Upper lobe of left lung (tissue), 4 donors: Measurements from ENCODE around the gene GRIK2.

Source experiments
- POLR2AphosphoS5 ChIP-seq, 2 donors: sonication (generic); formaldehyde crosslinking; IDR thresholded peaks; one replicate each; pipeline ENCODE4 v1.5.1; 2017; ENCODE audit warnings: antibody characterized with exemption in 2 of 2
- TF ChIP-seq, protein P1 (sequence below), 6 experiments: fragments of 450-650 bp in 4 of 6; fragments of 200-600 bp in 2 of 6; sonication (generic) in 2 of 6; IDR thresholded peaks; one replicate each; pipeline ENCODE4 v1.5.1; 2016 to 2019; ENCODE audit warnings: antibody characterized with exemption in 6 of 6

DNA sequence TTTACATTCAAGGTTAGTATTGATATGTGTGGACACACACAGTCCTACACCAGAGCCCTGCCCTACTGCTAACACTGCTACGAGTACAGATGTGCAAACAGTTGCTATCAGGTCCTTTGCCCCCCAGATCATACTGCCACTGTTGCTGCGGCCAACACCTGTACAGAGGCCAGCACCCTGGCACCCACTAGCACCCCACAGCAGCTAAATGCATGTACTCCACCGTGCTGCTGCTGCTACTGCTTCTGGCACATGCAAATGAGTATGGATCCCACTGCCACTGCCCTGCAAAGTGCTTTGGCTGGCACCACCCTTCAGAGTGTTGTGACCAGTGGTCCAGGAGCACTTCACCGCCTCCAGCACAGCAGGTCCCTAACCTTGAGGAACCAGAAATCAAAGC, 621.9 kb downstream of the GRIK2 start:
- TF ChIP-seq, protein P1, sequence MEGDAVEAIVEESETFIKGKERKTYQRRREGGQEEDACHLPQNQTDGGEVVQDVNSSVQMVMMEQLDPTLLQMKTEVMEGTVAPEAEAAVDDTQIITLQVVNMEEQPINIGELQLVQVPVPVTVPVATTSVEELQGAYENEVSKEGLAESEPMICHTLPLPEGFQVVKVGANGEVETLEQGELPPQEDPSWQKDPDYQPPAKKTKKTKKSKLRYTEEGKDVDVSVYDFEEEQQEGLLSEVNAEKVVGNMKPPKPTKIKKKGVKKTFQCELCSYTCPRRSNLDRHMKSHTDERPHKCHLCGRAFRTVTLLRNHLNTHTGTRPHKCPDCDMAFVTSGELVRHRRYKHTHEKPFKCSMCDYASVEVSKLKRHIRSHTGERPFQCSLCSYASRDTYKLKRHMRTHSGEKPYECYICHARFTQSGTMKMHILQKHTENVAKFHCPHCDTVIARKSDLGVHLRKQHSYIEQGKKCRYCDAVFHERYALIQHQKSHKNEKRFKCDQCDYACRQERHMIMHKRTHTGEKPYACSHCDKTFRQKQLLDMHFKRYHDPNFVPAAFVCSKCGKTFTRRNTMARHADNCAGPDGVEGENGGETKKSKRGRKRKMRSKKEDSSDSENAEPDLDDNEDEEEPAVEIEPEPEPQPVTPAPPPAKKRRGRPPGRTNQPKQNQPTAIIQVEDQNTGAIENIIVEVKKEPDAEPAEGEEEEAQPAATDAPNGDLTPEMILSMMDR (IDR thresholded peaks at IDR 0.05) = no peak
- no peak for TF ChIP-seq POLR2AphosphoS5 (IDR thresholded peaks at IDR 0.05)
